ENCODE results near the gene ZNF521.

- no peak for TF ChIP-seq CTCF (IDR thresholded peaks at IDR 0.05; ENCODE audit: insufficient read depth, low read length, poor library complexity, severe bottlenecking)
- TF ChIP-seq EZH2phosphoT487 (conservative IDR thresholded peaks at IDR 0.05; ENCODE audit: low read length), result no peak
These were observed 68.9 kb downstream of the ZNF521 start for GRCh38 chr18:25282896-25283703.

All from SU-DHL-6 (cell line).